Activated naive CD4-positive, alpha-beta T cell (primary cell): ENCODE measurements around the gene UBASH3A.

Experiments used
- DNase-seq, 4 experiments: peaks; one replicate each; lab custom pipeline; 2025; lab: John Stamatoyannopoulos, UW

The UBASH3A gene

GRCh38 chr21:42411197-42411869 is 7.6 kb downstream of the UBASH3A start:
- DNase-seq: no peak

GRCh38 chr21:42411891-42412635 is 8.4 kb downstream of the UBASH3A start:
- DNase-seq: no peak

GRCh38 chr21:42412636-42412933 is 8.9 kb downstream of the UBASH3A start:
- DNase-seq: no peak

GRCh38 chr21:42413093-42413492 is 9.4 kb downstream of the UBASH3A start:
- DNase-seq: no peak

- no peak for DNase-seq
Observed at GRCh38 chr21:42413500-42413899, 9.8 kb downstream of the UBASH3A start.

DNA sequence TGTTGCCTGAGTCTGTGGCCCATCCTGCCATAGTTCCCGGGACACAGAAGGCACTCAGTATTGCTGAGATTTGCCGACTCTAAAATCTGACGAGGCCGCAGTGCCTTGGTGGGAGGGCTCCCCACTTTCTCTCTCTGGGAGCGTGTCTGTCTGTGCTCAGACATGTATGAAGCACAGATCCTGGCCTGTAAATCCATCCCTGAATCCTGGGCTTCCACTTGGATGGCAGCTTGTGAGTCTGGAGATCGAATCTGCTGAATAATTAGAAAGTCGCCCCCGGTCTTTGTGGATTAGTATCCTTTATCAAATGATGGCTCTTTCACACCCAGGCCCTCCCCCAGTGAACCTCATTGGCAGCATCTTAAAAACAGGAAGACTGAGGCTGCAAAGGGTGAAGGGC is 10.4 kb downstream of the UBASH3A start:
- no peak for DNase-seq

GRCh38 chr21:42414553-42414927 is 10.8 kb downstream of the UBASH3A start:
- no peak for DNase-seq

DNA sequence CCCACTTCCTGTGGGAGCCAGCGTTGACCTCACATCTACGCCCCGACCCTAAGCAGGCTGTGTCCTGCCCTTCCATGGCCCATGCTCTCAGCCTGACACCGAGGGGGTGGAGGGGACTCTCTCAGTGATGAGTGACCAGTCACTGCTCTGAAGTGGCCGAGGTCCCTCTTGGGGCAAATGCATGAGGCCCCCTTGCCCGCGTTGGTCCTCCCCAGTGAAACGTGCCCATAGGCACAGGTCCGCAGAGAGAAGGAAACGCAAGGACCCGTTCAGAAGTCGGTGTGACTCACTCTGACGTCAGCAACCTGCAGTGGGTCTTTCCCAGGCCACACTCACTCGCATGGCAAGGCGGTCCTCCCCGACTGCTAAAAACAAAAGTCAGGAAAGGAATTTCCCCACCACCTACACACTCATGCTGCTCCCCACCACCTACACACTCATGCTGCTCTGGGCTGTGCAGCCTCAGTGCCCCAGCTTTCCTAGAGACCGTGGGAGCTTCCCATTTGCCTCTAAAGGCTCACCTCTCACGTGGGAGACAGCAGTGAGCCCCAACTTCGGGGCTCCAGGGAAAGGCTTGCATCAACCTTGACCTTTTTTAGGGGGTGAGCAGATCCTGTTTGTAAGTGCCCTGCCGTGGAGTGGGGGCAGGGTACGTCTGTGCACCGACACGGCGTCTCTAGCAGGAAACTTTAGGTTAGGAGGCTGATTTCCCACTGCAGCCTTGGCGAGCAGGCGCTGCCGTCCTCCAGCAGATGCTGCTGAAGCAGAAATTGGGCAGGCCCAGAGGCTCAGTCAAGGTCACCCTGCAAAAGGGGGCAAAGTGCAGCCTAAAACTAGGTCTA is 11.4 kb downstream of the UBASH3A start:
- DNase-seq: peak; percentile 51 to 73 (median 62)

DNA sequence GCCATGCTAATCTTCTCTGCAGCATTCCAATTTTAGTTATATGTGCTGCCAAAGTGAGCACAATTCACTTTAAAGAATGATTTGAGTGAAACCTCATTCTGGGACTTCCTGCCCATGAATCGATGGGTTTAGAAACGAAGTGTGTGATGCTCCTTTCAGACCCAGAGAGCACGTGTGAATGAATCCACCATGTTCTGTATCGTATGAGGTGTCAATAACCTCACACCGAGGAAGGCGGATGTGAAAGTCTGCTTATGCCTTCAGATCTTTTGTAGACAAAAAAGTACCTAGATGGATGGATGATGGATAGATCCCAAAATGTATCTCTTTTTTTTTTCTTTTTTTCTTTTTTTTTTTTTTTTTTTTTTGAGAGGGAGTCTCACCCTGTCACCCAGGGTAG is 13.8 kb downstream of the UBASH3A start:
- DNase-seq: no peak

- no peak for DNase-seq
Observed at GRCh38 chr21:42418886-42419285, 15.2 kb downstream of the UBASH3A start.

GRCh38 chr21:42419845-42420244 is 16.1 kb downstream of the UBASH3A start:
- no peak for DNase-seq

DNA sequence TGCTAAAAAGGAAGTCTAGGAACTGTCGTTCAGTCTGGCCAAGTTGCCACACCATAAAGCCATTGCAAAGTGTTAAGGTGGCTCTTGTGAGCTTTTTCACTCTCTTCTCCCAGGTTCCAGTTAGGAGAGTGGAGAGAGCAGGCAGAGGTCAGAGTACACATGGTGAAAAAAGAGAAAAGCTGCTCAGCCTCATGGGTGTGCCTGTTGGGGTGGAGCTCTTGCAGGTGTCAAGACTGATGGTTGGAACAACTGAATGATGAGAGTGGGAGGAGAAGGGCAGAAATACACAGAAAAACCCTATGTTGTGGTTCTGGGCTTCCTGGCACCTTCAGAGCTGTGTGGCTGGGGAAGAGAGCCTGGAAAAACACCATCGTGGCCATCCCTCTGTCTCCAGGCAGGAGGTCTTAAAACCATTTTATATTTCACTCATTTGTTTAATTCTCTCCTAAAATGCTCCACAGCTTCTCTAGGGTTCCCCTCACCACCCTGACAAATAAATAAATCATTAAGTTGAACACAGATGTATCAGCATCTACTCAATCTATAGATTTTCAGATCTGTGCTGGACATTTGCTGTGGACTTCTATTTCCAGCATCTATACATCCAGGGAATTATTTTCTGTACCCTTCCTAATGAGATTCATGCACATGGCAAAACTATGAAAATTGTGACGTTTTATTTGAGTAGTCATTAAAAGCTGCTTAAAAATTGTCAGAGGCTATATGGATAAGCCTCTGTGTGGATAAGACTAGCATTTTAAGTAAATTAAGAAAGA is 17.5 kb downstream of the UBASH3A start:
- no peak for DNase-seq

DNA sequence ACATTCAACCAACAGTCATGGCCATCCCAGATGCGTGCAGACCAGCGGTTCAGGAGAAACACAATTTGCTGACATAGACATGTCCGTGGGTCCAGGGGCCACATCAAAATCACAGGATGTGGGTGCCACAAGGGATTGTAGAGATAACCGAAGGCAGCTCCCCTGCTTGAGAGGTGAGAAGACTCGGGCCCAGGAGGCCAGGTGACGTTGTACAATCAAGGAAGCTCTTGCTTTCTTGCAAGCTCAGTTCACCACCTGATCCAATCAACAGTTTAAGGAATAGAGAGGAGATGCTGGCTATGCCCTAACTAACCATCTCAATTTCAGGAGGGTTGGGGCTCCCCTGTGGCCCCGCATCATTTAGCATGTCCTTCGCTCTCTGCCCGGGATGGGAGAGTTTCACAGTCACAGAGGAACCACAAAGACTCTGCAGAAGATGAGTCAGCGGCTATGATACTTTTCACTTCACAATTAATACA is 19.5 kb downstream of the UBASH3A start:
- DNase-seq: peak in 1 of 4 experiments; percentile 24

DNA sequence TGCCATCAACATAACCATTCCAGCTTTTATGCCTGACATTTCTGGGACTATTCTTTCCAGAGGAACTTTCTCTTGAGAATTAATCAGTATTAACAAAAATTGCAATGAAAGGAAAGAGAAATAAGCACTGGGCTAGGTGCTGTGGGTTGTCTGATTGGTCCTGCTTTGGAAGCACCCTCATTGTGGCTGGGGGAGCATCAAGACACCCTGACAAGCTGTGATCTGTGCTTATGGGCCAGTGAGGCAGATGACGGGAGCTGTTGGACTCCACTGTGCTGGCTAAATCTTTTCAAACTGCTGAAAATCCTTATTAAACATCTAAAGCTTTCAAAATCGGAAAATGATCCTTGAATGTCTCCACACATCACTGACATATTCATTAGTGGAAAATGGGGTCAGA is 20.0 kb downstream of the UBASH3A start:
- DNase-seq: no peak

GRCh38 chr21:42424914-42425541 is 21.3 kb downstream of the UBASH3A start:
- peak in 2 of 4 experiments; percentile 43 to 56 for DNase-seq

GRCh38 chr21:42425591-42425990 is 21.9 kb downstream of the UBASH3A start:
- DNase-seq: no peak

GRCh38 chr21:42426424-42426823 is 22.7 kb downstream of the UBASH3A start:
- DNase-seq: no peak

DNA sequence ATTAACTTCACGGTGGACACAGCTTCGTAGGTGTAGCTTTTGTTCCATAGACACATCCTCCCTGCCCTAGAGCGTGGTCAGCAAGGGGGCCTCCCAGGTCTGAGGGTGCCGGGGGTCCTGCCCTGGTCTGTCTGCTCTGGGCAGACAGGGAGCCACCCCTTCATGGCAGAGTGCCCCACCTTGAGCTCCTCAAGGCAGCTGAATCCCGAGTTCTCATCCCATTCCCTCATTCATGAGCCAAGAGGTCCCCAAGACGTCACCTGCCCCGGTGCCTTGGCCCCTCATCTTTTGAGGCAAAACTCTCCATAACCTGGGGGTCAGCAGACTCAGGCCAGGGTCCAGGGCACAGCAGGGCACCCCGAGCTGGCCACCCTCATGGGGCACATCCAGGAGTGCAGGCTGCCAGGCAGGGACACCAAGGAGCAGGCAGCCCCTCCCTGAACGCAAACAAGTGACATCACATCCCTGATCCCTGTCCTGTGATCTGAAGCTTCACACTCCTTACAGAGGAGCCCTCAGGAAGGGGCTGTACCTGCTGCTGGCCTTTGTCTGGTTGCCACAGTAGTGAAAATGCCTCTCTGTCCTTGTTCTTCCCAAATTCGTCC is 23.3 kb downstream of the UBASH3A start:
- DNase-seq: no peak

DNA sequence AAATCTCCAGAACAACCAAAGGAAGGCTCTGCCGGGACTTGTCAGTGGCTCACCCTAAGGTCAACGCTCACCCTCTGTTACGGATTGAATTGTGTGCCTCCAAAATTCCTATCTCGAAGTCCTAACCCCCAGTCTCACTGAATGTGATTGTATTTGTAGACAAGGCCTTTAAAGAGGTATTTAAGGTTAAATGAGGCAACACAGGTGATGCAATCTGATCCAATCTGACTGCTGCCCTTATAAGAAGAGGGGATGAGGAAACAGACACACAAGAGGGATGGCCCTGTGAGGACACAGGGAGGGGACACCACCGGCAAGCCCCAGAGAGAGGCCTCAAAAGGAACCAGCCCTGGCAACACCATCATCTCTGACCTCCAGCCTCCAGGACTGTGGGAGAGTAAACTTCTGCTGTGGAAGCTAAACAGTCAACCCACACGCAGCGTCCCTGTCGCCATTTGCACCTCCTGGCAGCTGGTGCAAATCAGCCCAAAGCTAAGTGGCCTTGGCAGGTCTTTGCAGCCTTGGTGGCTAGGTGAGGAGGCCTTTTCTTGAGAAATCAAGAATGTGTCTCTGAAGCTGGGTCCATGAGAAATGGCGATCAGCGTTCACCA is 24.2 kb downstream of the UBASH3A start:
- no peak for DNase-seq

DNA sequence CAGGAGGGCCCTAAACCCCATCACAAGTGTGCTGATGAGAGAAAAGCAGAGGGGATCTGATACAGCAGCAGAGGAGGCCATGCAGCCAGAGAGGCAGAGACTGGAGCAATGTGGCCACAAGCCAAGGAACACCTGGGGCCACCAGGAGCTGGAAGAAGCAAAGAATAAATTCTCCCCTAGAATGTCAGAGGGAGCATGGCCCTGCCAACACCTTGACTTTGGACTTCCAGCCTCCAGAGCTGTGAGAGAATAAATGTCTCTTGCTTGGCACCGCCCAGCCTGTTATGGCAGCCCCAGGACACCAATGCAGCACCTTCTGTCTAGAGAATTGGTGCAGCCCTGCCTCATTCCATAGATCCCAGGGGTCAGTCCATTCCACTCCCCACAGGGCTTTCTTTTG is 25.3 kb downstream of the UBASH3A start:
- DNase-seq: no peak

- no peak for DNase-seq
Observed at GRCh38 chr21:42429856-42430255, 26.2 kb downstream of the UBASH3A start.
